Measurements from ENCODE around the gene TSPAN1. TPM values are rescaled to one million over a fixed set of nuclear protein-coding genes. Genes with fewer than 3 reads are reported as not detected.

The TSPAN1 gene
- total and polyA plus RNA-seq, 10 of the 15 experiments (the other 5 are each of a cell fraction or from before 2014, with no cell fraction given): 0.08 to 0.29 (median 0.23) TPM; not detected in 5

- no peak overlapping the region for H3K4me2 ChIP-seq (ENCODE audit: control insufficient read depth, insufficient read depth)
- H3K4me3 ChIP-seq: no peak overlapping the region
- no peaks in the 10 kb centered on the region for H3K9me3 ChIP-seq (replicated peaks; ENCODE audit: control insufficient read depth, insufficient read depth, low read length)
- FAIRE-seq: no peak
- peaks cover 4% of the 10 kb centered on the region for H3K79me2 ChIP-seq (ENCODE audit: control insufficient read depth, insufficient read depth, low read length)
- RAD21 ChIA-PET (ENCODE audit: unreplicated experiment): interaction anchor here (0.6 kb wide), 1 partner anchor 258 kb away, joined by 3 read pairs; no protein-coding TSS in a partner anchor
- POLR2A ChIA-PET: no interaction called here
- no peak overlapping the region for H3K9ac ChIP-seq (ENCODE audit: control insufficient read depth, insufficient read depth, low read length)
- no peaks in the 10 kb centered on the region for H3K36me3 ChIP-seq (ENCODE audit: control insufficient read depth in 2 of 2, insufficient read depth in 2 of 2, low read length in 1 of 2)
- H2AFZ ChIP-seq (ENCODE audit: control insufficient read depth, low read depth, low read length): no peak overlapping the region
- no peak for ATAC-seq
- SMC1A ChIA-PET (ENCODE audit: uncharacterized antibody, unreplicated experiment): interaction anchor here (1.2 to 3.3 kb wide), 3 partner anchors 12 to 72 kb away, joined by 3 to 13 read pairs (median 5); no protein-coding TSS in a partner anchor
- TF ChIP-seq KDM1A (IDR thresholded peaks at IDR 0.05; ENCODE audit: borderline replicate concordance): no peak
- TF ChIP-seq ATF3 (IDR thresholded peaks at IDR 0.05; ENCODE audit: borderline replicate concordance, extremely low read depth, low read depth, low read length): no peak
- no peak for TF ChIP-seq USF1 (IDR thresholded peaks at IDR 0.05; ENCODE audit: borderline replicate concordance, extremely low read length, insufficient read depth, low read depth, low read length)
- TF ChIP-seq SMC3 (IDR thresholded peaks at IDR 0.05; ENCODE audit: borderline replicate concordance, low read length): no peak
- no peak for TF ChIP-seq PAX5 (IDR thresholded peaks at IDR 0.05; ENCODE audit: borderline replicate concordance, low read depth, low read length)
- no peak overlapping the region for H3K27ac ChIP-seq (ENCODE audit: control insufficient read depth, insufficient read depth)
- intact Hi-C loops (cut with micrococcal nuclease; ENCODE audit: unreplicated experiment): loop anchor here (10.0 kb wide), 1 partner anchor 198 kb away; no protein-coding TSS in a partner anchor
- H4K20me1 ChIP-seq (ENCODE audit: control insufficient read depth, insufficient read depth): no peaks in the 10 kb centered on the region
- no peak for DNase-seq (ENCODE audit: low read depth, low spot score)
- in situ Hi-C loops (cut with MboI): no loop called here
- no peaks in the 10 kb centered on the region for H3K27me3 ChIP-seq (replicated peaks in 1 of 2; ENCODE audit: control insufficient read depth in 2 of 2, insufficient read depth in 2 of 2, low read length in 1 of 2)
- H3K4me1 ChIP-seq (ENCODE audit: control insufficient read depth, insufficient read depth, low read length): peaks cover 16% of the 10 kb centered on the region
- no TSS peak for BruUV-seq (replicated peaks)
- CTCF ChIA-PET: interaction anchor here (1.5 kb wide), 1 partner anchor 32 kb away, joined by 3 read pairs; no protein-coding TSS in a partner anchor
These were observed 38.2 kb upstream of the TSPAN1 start for GRCh38 chr1:46136711-46137110.
